SK-N-SH (cell line): ENCODE data around the gene TSHZ2. TPM values are rescaled to one million over a fixed set of nuclear protein-coding genes. Genes with fewer than 3 reads are reported as not detected.

ENCODE experiments used
- CTCF ChIA-PET: fragments of 300-600, 350-600 bp; formaldehyde crosslinking; extraction: SDS; loops from one replicate; lab custom pipeline; 2021; lab: Yijun Ruan, JAX
- POLR2A ChIA-PET: fragments of 350-600 bp; sonication (Branson Sonifier 250); formaldehyde crosslinking; extraction: SDS; loops from one replicate; lab custom pipeline; 2020; ENCODE audit warnings: antibody characterized with exemption, inconsistent platforms; lab: Yijun Ruan, JAX
- DNase-seq: peaks from one replicate; pipeline ENCODE4 v3.0.0; 2012
- H2AFZ ChIP-seq: fragments of 200-600 bp; sonication (generic); 2 replicates; pipeline ENCODE4 v1.8.1; 2016; ENCODE audit warnings: antibody characterized with exemption, mild to moderate bottlenecking, low read depth
- H3F3A ChIP-seq: fragments of 200-600 bp; sonication (generic); replicated peaks from 2 replicates; pipeline ENCODE3; 2016; ENCODE audit warnings: antibody characterized with exemption, mild to moderate bottlenecking; ENCODE audit not compliant: insufficient read depth
- H3K27ac ChIP-seq, 2 experiments: fragments of 200-500 bp in 1 of 2; fragments of 200-600 bp in 1 of 2; sonication (Bioruptor generic) in 1 of 2; sonication (generic), shearing (Covaris generic) in 1 of 2; 2 replicates each; pipeline versions ENCODE4 v1.5.1 to v1.6.1; 2014 to 2016; ENCODE audit warnings: low read depth in 2 of 2, inconsistent platforms in 1 of 2, low read length in 1 of 2, mild to moderate bottlenecking in 1 of 2, mixed read lengths in 1 of 2
- H3K27me3 ChIP-seq: fragments of 200-600 bp; sonication (generic), shearing (Covaris generic); 2 replicates; pipeline ENCODE4 v1.6.1; 2016; ENCODE audit warnings: mixed run types; ENCODE audit not compliant: insufficient read depth
- H3K36me3 ChIP-seq, 2 experiments: fragments of 200-500 bp in 1 of 2; fragments of 200-600 bp in 1 of 2; sonication (Bioruptor generic) in 1 of 2; sonication (generic) in 1 of 2; replicated peaks in 1 of 2; 2 replicates each; pipeline versions ENCODE3 to v1.5.1; 2014 to 2016; ENCODE audit warnings: low read length in 1 of 2, mild to moderate bottlenecking in 1 of 2; ENCODE audit not compliant: insufficient read depth in 2 of 2, control insufficient read depth in 1 of 2
- H3K4me1 ChIP-seq, 2 experiments: fragments of 200-500 bp in 1 of 2; fragments of 200-600 bp in 1 of 2; sonication (Bioruptor generic) in 1 of 2; sonication (generic), shearing (Covaris generic) in 1 of 2; 2 replicates each; pipeline versions ENCODE4 v1.5.1 to v1.6.1; 2014 to 2016; ENCODE audit warnings: low read depth in 1 of 2, low read length in 1 of 2, mixed run types in 1 of 2; ENCODE audit not compliant: insufficient read depth in 2 of 2, control insufficient read depth in 1 of 2
- H3K4me2 ChIP-seq: fragments of 200-600 bp; sonication (generic), shearing (Covaris generic); 2 replicates; pipeline ENCODE4 v1.6.1; 2017; ENCODE audit warnings: mixed run types
- H3K4me3 ChIP-seq, 2 experiments: fragments of 200-500 bp in 1 of 2; fragments of 200-600 bp in 1 of 2; sonication (Bioruptor generic) in 1 of 2; sonication (generic), shearing (Covaris generic) in 1 of 2; 2 replicates each; pipeline versions ENCODE4 v1.5.1 to v1.8.1; 2014 to 2016; ENCODE audit warnings: low read depth in 2 of 2, inconsistent platforms in 1 of 2, low read length in 1 of 2, mild to moderate bottlenecking in 1 of 2, mixed read lengths in 1 of 2, moderate library complexity in 1 of 2
- H3K79me2 ChIP-seq: fragments of 200-600 bp; sonication (generic); 2 replicates; pipeline ENCODE4 v1.8.1; 2017; ENCODE audit warnings: mild to moderate bottlenecking; ENCODE audit not compliant: insufficient read depth
- H3K9ac ChIP-seq: fragments of 200-600 bp; sonication (generic); 2 replicates; pipeline ENCODE4 v1.6.1; 2017; ENCODE audit warnings: mixed run types
- H3K9me2 ChIP-seq: fragments of 200-600 bp; sonication (generic); 2 replicates; pipeline ENCODE4 v1.6.1; 2017; ENCODE audit warnings: mixed run types
- H3K9me3 ChIP-seq: fragments of 200-600 bp; sonication (generic); 2 replicates; pipeline ENCODE4 v1.6.1; 2017; ENCODE audit warnings: mixed run types, mild to moderate bottlenecking, moderate library complexity
- H4K20me1 ChIP-seq: fragments of 200-600 bp; sonication (generic); 2 replicates; pipeline ENCODE4 v1.6.1; 2017; ENCODE audit warnings: mild to moderate bottlenecking, mixed run types; ENCODE audit not compliant: insufficient read depth
- CHD2 ChIP-seq: fragments of 150-350 bp; IDR thresholded peaks from 2 replicates; pipeline ENCODE4 v1.6.1; 2018; ENCODE audit warnings: low read length; ENCODE audit not compliant: partially characterized antibody
- CTCF ChIP-seq: fragments of 200-600 bp; sonication (generic); IDR thresholded peaks from 2 replicates; pipeline ENCODE4 v1.6.1; 2017; ENCODE audit warnings: antibody characterized with exemption, mild to moderate bottlenecking, moderate library complexity
- EP300 ChIP-seq, 2 experiments: IDR thresholded peaks; 2 replicates each; pipeline versions ENCODE4 v1.4.0 to v1.6.1; 2012; ENCODE audit warnings: borderline replicate concordance in 1 of 2, low read depth in 1 of 2, low read length in 1 of 2
- FOXM1 ChIP-seq: IDR thresholded peaks from 2 replicates; pipeline ENCODE4 v1.4.0; 2012; ENCODE audit warnings: low read depth, mild to moderate bottlenecking
- IRF3 ChIP-seq: fragments of 150-350 bp; IDR thresholded peaks from 2 replicates; pipeline ENCODE4 v1.6.1; 2016; ENCODE audit warnings: mild to moderate bottlenecking, low read depth, low read length
- JUND ChIP-seq: IDR thresholded peaks from 2 replicates; pipeline ENCODE4 v1.4.0; 2012
- MXI1 ChIP-seq: IDR thresholded peaks from 2 replicates; pipeline ENCODE4 v1.6.1; 2012; ENCODE audit warnings: mild to moderate bottlenecking, low read depth, low read length, improper control_type of control experiment
- NRF1 ChIP-seq: IDR thresholded peaks from 2 replicates; pipeline ENCODE4 v1.6.1; 2012; ENCODE audit warnings: low read depth, mild to moderate bottlenecking, low read length
- PBX3 ChIP-seq: IDR thresholded peaks from 2 replicates; pipeline ENCODE4; 2012
- RCOR1 ChIP-seq: fragments of 150-350 bp; IDR thresholded peaks from 2 replicates; pipeline ENCODE4 v1.6.1; 2017; ENCODE audit warnings: antibody characterized with exemption, low read length
- RXRA ChIP-seq: IDR thresholded peaks from 2 replicates; pipeline ENCODE4 v1.4.0; 2012; ENCODE audit warnings: low read depth, mild to moderate bottlenecking, borderline replicate concordance
- SIN3A ChIP-seq: IDR thresholded peaks from 2 replicates; pipeline ENCODE4 v1.6.1; 2012; ENCODE audit warnings: low read depth, mild to moderate bottlenecking, low read length, moderate library complexity, borderline replicate concordance
- SMC3 ChIP-seq: IDR thresholded peaks from 2 replicates; pipeline ENCODE4 v1.6.1; 2012; ENCODE audit warnings: low read depth, low read length, improper control_type of control experiment
- TAF1 ChIP-seq: IDR thresholded peaks from 2 replicates; pipeline ENCODE4 v1.6.1; 2012; ENCODE audit warnings: low read depth, mild to moderate bottlenecking, low read length, moderate library complexity, borderline replicate concordance
- USF1 ChIP-seq: IDR thresholded peaks from 2 replicates; pipeline ENCODE4 v1.4.0; 2012; ENCODE audit warnings: low read depth, borderline replicate concordance
- YY1 ChIP-seq: IDR thresholded peaks from 2 replicates; pipeline ENCODE4 v1.4.0; 2012; ENCODE audit warnings: low read depth, mild to moderate bottlenecking
- WGBS: methylation state at CpG from one replicate; pipeline ENCODE4 v1.1.6; 2017; ENCODE audit warnings: low lambda C conversion rate; 5-methylcytosine and 5-hydroxymethylcytosine counted together
- polyA plus RNA-seq, 3 experiments: library from polyadenylated mRNA; depleted of rRNA; stranded (reverse); fragments of >200 nt; gene quantifications; 2 replicates each; pipeline ENCODE4 v1.2.3, GENCODE V29; 2012
- TF ChIP-seq, protein P1 (sequence below): IDR thresholded peaks from 2 replicates; pipeline ENCODE4 v1.6.1; 2012; ENCODE audit warnings: mild to moderate bottlenecking, low read depth, low read length, moderate library complexity

The TSHZ2 gene
- polyA plus RNA-seq, 1 of the 3 experiments (the other 2 are of a cell fraction), result 0.13 TPM

DNA sequence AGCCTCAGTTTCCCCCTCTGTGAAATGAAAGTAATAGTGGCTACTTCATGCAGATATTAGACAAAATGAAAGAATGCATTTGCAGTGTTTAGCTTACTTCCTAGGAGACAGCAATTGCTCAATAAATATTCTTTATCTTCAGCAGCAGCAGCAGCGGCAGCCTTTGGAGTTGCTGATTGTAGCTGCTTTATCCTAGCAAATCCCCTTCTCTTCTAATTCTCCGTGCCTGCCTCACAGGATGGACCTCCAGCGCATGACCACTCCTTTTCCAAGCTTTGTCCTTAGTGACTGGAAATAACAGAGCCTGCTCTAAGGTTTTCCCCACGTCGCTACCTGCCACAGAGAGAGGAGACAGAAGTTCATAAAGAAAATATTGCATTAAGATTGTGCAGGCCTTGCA, 279.8 kb downstream of the TSHZ2 start:
- Histone ChIP-seq H2AFZ (no peak overlapping the region), H3K4me1 (no peaks in the 10 kb centered on the region), H3K27me3 (no peaks in the 10 kb centered on the region), H3K4me3 (no peak overlapping the region), H3K9ac (no peak overlapping the region), H4K20me1 (no peaks in the 10 kb centered on the region), H3K4me2 (no peak overlapping the region), H3F3A (no peaks in the 10 kb centered on the region), H3K36me3 (no peaks in the 10 kb centered on the region), H3K9me3 (no peaks in the 10 kb centered on the region), H3K9me2 (no peaks in the 10 kb centered on the region), H3K27ac (no peak overlapping the region), H3K79me2 (no peaks in the 10 kb centered on the region)
- TF ChIP-seq, protein P1, sequence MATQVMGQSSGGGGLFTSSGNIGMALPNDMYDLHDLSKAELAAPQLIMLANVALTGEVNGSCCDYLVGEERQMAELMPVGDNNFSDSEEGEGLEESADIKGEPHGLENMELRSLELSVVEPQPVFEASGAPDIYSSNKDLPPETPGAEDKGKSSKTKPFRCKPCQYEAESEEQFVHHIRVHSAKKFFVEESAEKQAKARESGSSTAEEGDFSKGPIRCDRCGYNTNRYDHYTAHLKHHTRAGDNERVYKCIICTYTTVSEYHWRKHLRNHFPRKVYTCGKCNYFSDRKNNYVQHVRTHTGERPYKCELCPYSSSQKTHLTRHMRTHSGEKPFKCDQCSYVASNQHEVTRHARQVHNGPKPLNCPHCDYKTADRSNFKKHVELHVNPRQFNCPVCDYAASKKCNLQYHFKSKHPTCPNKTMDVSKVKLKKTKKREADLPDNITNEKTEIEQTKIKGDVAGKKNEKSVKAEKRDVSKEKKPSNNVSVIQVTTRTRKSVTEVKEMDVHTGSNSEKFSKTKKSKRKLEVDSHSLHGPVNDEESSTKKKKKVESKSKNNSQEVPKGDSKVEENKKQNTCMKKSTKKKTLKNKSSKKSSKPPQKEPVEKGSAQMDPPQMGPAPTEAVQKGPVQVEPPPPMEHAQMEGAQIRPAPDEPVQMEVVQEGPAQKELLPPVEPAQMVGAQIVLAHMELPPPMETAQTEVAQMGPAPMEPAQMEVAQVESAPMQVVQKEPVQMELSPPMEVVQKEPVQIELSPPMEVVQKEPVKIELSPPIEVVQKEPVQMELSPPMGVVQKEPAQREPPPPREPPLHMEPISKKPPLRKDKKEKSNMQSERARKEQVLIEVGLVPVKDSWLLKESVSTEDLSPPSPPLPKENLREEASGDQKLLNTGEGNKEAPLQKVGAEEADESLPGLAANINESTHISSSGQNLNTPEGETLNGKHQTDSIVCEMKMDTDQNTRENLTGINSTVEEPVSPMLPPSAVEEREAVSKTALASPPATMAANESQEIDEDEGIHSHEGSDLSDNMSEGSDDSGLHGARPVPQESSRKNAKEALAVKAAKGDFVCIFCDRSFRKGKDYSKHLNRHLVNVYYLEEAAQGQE, result no peak
- TF ChIP-seq RCOR1 (no peak), FOXM1 (no peak), CHD2 (no peak), USF1 (no peak), SMC3 (no peak), YY1 (no peak), NRF1 (no peak), CTCF (no peak), TAF1 (no peak), JUND (no peak), MXI1 (no peak), SIN3A (no peak), RXRA (no peak), IRF3 (no peak), PBX3 (no peak), EP300 (IDR thresholded peaks at IDR 0.05; ENCODE audit: borderline replicate concordance in 1 of 2, low read depth in 1 of 2, low read length in 1 of 2) (no peak)
- WGBS, result 49% methylated on average over 5 of the region's 5 CpGs
- POLR2A ChIA-PET, result no interaction called here
- DNase-seq, result no peak
- CTCF ChIA-PET, result no interaction called here
